ENCODE data around the gene MAPK4.

MAPK4 gene

GRCh38 chr18:50651334-50651733, 91.4 kb downstream of the MAPK4 start:
- H3K4me3 ChIP-seq (ENCODE audit: low read length): no peak overlapping the region
- H3K56ac ChIP-seq (ENCODE audit: low read length): no peak overlapping the region
- no peak overlapping the region for H2BK15ac ChIP-seq (replicated peaks; ENCODE audit: low read depth)
- no peak overlapping the region for H4K8ac ChIP-seq (ENCODE audit: low read depth, low read length)
- H3K4me2 ChIP-seq (ENCODE audit: low read length): no peak overlapping the region
- no peaks in the 10 kb centered on the region for H3K4me1 ChIP-seq (ENCODE audit: control insufficient read depth, low read depth, low read length)
- no CpG with 5 or more reads among the region's 7 CpGs for whole genome bisulfite sequencing (ENCODE audit: extremely low coverage, insufficient coverage, low lambda C conversion rate)
- no peak overlapping the region for H3K18ac ChIP-seq (ENCODE audit: low read length)
- H3K79me2 ChIP-seq (ENCODE audit: control insufficient read depth, insufficient read depth, low read length): no peaks in the 10 kb centered on the region
- H3K36me3 ChIP-seq (ENCODE audit: control insufficient read depth, insufficient read depth, low read length): no peaks in the 10 kb centered on the region
- H4K5ac ChIP-seq (ENCODE audit: low read length): no peak overlapping the region
- no peak overlapping the region for H2BK5ac ChIP-seq (ENCODE audit: low read length)
- H2BK120ac ChIP-seq (ENCODE audit: low read depth, low read length): no peak overlapping the region
- H3K79me1 ChIP-seq (ENCODE audit: low read length): no peaks in the 10 kb centered on the region
- H3K27ac ChIP-seq (ENCODE audit: low read depth, low read length): no peak overlapping the region
- no peak overlapping the region for H3K4ac ChIP-seq (ENCODE audit: low read depth, low read length)
- no peak overlapping the region for H2AK5ac ChIP-seq (ENCODE audit: low read length)
- no peaks in the 10 kb centered on the region for H3K27me3 ChIP-seq (ENCODE audit: insufficient read depth, low read length, poor library complexity)
- no peak overlapping the region for H3K23ac ChIP-seq (ENCODE audit: low read length)
- no peak overlapping the region for H3K9ac ChIP-seq (ENCODE audit: low read length)
- DNase-seq: no peak

GRCh38 chr18:50653402-50654093, 93.7 kb downstream of the MAPK4 start:
- Histone ChIP-seq H3K36me3 (ENCODE audit: control insufficient read depth, insufficient read depth, low read length) (no peaks in the 10 kb centered on the region), H4K8ac (ENCODE audit: low read depth, low read length) (no peak overlapping the region), H3K4ac (ENCODE audit: low read depth, low read length) (no peak overlapping the region), H3K27ac (ENCODE audit: low read depth, low read length) (no peak overlapping the region), H2AK5ac (ENCODE audit: low read length) (no peak overlapping the region), H3K18ac (ENCODE audit: low read length) (no peak overlapping the region), H2BK120ac (ENCODE audit: low read depth, low read length) (no peak overlapping the region), H3K23ac (ENCODE audit: low read length) (no peak overlapping the region), H3K79me2 (ENCODE audit: control insufficient read depth, insufficient read depth, low read length) (no peaks in the 10 kb centered on the region), H3K56ac (ENCODE audit: low read length) (no peak overlapping the region), H3K9ac (ENCODE audit: low read length) (no peak overlapping the region), H2BK15ac (replicated peaks; ENCODE audit: low read depth) (no peak overlapping the region), H3K79me1 (ENCODE audit: low read length) (no peaks in the 10 kb centered on the region), H3K27me3 (ENCODE audit: insufficient read depth, low read length, poor library complexity) (no peaks in the 10 kb centered on the region), H3K4me2 (ENCODE audit: low read length) (no peak overlapping the region), H3K4me3 (ENCODE audit: low read length) (no peak overlapping the region), H4K5ac (ENCODE audit: low read length) (no peak overlapping the region), H3K4me1 (ENCODE audit: control insufficient read depth, low read depth, low read length) (no peaks in the 10 kb centered on the region), H2BK5ac (ENCODE audit: low read length) (no peak overlapping the region)
- WGBS (ENCODE audit: extremely low coverage, insufficient coverage, low lambda C conversion rate): no CpG with 5 or more reads among the region's 11 CpGs
- DNase-seq: no peak

- no peak overlapping the region for H2BK5ac ChIP-seq (ENCODE audit: low read length)
- H3K18ac ChIP-seq (ENCODE audit: low read length): no peak overlapping the region
- H3K36me3 ChIP-seq (ENCODE audit: control insufficient read depth, insufficient read depth, low read length): no peaks in the 10 kb centered on the region
- H3K9ac ChIP-seq (ENCODE audit: low read length): no peak overlapping the region
- no peaks in the 10 kb centered on the region for H3K4me1 ChIP-seq (ENCODE audit: control insufficient read depth, low read depth, low read length)
- no peaks in the 10 kb centered on the region for H3K79me2 ChIP-seq (ENCODE audit: control insufficient read depth, insufficient read depth, low read length)
- WGBS (ENCODE audit: extremely low coverage, insufficient coverage, low lambda C conversion rate): no CpG with 5 or more reads among the region's 2 CpGs
- DNase-seq: no peak
- no peak overlapping the region for H4K5ac ChIP-seq (ENCODE audit: low read length)
- H3K27ac ChIP-seq (ENCODE audit: low read depth, low read length): no peak overlapping the region
- no peak overlapping the region for H3K23ac ChIP-seq (ENCODE audit: low read length)
- no peak overlapping the region for H2BK15ac ChIP-seq (replicated peaks; ENCODE audit: low read depth)
- H3K79me1 ChIP-seq (ENCODE audit: low read length): no peaks in the 10 kb centered on the region
- H3K4me3 ChIP-seq (ENCODE audit: low read length): no peak overlapping the region
- H3K4ac ChIP-seq (ENCODE audit: low read depth, low read length): no peak overlapping the region
- no peak overlapping the region for H4K8ac ChIP-seq (ENCODE audit: low read depth, low read length)
- no peak overlapping the region for H3K4me2 ChIP-seq (ENCODE audit: low read length)
- no peak overlapping the region for H2AK5ac ChIP-seq (ENCODE audit: low read length)
- H2BK120ac ChIP-seq (ENCODE audit: low read depth, low read length): no peak overlapping the region
- H3K27me3 ChIP-seq (ENCODE audit: insufficient read depth, low read length, poor library complexity): no peaks in the 10 kb centered on the region
- H3K56ac ChIP-seq (ENCODE audit: low read length): no peak overlapping the region
Observed at GRCh38 chr18:50654211-50654610, 94.3 kb downstream of the MAPK4 start.

GRCh38 chr18:50654658-50655550, 95.0 kb downstream of the MAPK4 start:
- H3K18ac ChIP-seq (ENCODE audit: low read length): no peak overlapping the region
- H3K27ac ChIP-seq (ENCODE audit: low read depth, low read length): no peak overlapping the region
- H2AK5ac ChIP-seq (ENCODE audit: low read length): no peak overlapping the region
- no peak overlapping the region for H4K8ac ChIP-seq (ENCODE audit: low read depth, low read length)
- H3K4me2 ChIP-seq (ENCODE audit: low read length): no peak overlapping the region
- H3K9ac ChIP-seq (ENCODE audit: low read length): no peak overlapping the region
- no peak overlapping the region for H3K56ac ChIP-seq (ENCODE audit: low read length)
- peaks cover 2% of the 10 kb centered on the region for H3K4me1 ChIP-seq (ENCODE audit: control insufficient read depth, low read depth, low read length)
- no peak overlapping the region for H3K4ac ChIP-seq (ENCODE audit: low read depth, low read length)
- no peak overlapping the region for H2BK120ac ChIP-seq (ENCODE audit: low read depth, low read length)
- H3K23ac ChIP-seq (ENCODE audit: low read length): no peak overlapping the region
- WGBS (ENCODE audit: extremely low coverage, insufficient coverage, low lambda C conversion rate): no CpG with 5 or more reads among the region's 17 CpGs
- no peak overlapping the region for H2BK15ac ChIP-seq (replicated peaks; ENCODE audit: low read depth)
- no peak overlapping the region for H4K5ac ChIP-seq (ENCODE audit: low read length)
- no peaks in the 10 kb centered on the region for H3K79me2 ChIP-seq (ENCODE audit: control insufficient read depth, insufficient read depth, low read length)
- no peaks in the 10 kb centered on the region for H3K79me1 ChIP-seq (ENCODE audit: low read length)
- DNase-seq: no peak
- H3K4me3 ChIP-seq (ENCODE audit: low read length): no peak overlapping the region
- no peak overlapping the region for H2BK5ac ChIP-seq (ENCODE audit: low read length)
- H3K27me3 ChIP-seq (ENCODE audit: insufficient read depth, low read length, poor library complexity): no peaks in the 10 kb centered on the region
- no peaks in the 10 kb centered on the region for H3K36me3 ChIP-seq (ENCODE audit: control insufficient read depth, insufficient read depth, low read length)

- Histone ChIP-seq H3K23ac (ENCODE audit: low read length) (no peak overlapping the region), H3K4ac (ENCODE audit: low read depth, low read length) (no peak overlapping the region), H3K27me3 (ENCODE audit: insufficient read depth, low read length, poor library complexity) (no peaks in the 10 kb centered on the region), H3K18ac (ENCODE audit: low read length) (no peak overlapping the region), H3K36me3 (ENCODE audit: control insufficient read depth, insufficient read depth, low read length) (no peaks in the 10 kb centered on the region), H3K79me2 (ENCODE audit: control insufficient read depth, insufficient read depth, low read length) (no peaks in the 10 kb centered on the region), H4K5ac (ENCODE audit: low read length) (no peak overlapping the region), H2BK15ac (replicated peaks; ENCODE audit: low read depth) (no peak overlapping the region), H2BK120ac (ENCODE audit: low read depth, low read length) (no peak overlapping the region), H4K8ac (ENCODE audit: low read depth, low read length) (no peak overlapping the region), H3K4me2 (ENCODE audit: low read length) (no peak overlapping the region), H2BK5ac (ENCODE audit: low read length) (no peak overlapping the region), H3K56ac (ENCODE audit: low read length) (no peak overlapping the region), H3K4me1 (ENCODE audit: control insufficient read depth, low read depth, low read length) (peaks cover 2% of the 10 kb centered on the region), H2AK5ac (ENCODE audit: low read length) (no peak overlapping the region), H3K27ac (ENCODE audit: low read depth, low read length) (no peak overlapping the region), H3K79me1 (ENCODE audit: low read length) (no peaks in the 10 kb centered on the region), H3K9ac (ENCODE audit: low read length) (no peak overlapping the region), H3K4me3 (ENCODE audit: low read length) (no peak overlapping the region)
- no peak for DNase-seq
- no CpG with 5 or more reads among the region's 2 CpGs for WGBS (ENCODE audit: extremely low coverage, insufficient coverage, low lambda C conversion rate)
Observed at GRCh38 chr18:50656396-50656795, 96.5 kb downstream of the MAPK4 start.
